ENCODE data around the gene NUP58.

The NUP58 gene

DNA sequence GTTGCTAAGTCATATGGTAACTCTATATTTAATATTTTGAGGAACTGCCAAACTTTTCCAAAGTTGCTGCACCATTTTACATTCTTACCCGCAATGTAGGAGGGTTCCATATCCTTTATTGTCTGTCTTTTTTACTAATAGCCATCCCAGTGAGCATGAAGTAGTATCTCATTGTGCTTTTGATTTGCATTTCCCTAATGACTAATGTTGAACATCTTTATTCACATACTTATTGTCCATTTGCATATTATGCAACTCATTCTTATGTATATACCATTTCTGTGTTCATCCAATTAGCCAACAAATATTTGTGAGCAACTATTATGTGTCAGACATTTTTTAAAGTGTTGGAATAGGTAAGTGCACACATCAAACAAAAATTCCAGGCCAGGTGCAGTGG, 50.0 kb downstream of the NUP58 start:
- Histone ChIP-seq H3K27ac (ENCODE audit: low read depth, low read length) (no peak overlapping the region), H3K4me2 (ENCODE audit: low read length) (no peak overlapping the region), H3K27me3 (ENCODE audit: control insufficient read depth, low read length) (peaks cover 11% of the 10 kb centered on the region), H3F3A (ENCODE audit: control insufficient read depth, insufficient read depth) (no peaks in the 10 kb centered on the region), H3K9me2 (replicated peaks; ENCODE audit: control insufficient read depth, low read length) (no peaks in the 10 kb centered on the region), H4K20me1 (ENCODE audit: control insufficient read depth, insufficient read depth, low read depth, low read length) (no peaks in the 10 kb centered on the region), H3K4me3 (ENCODE audit: low read length) (no peak overlapping the region), H3K79me2 (ENCODE audit: control insufficient read depth, low read length) (no peaks in the 10 kb centered on the region), H3K9me3 (ENCODE audit: control insufficient read depth, insufficient read depth, low read length) (no peaks in the 10 kb centered on the region), H3K36me3 (ENCODE audit: control insufficient read depth, low read length) (no peaks in the 10 kb centered on the region), H3K4me1 (ENCODE audit: control insufficient read depth, low read length) (no peaks in the 10 kb centered on the region)
- TF ChIP-seq EZH2phosphoT487 (IDR thresholded peaks at IDR 0.05; ENCODE audit: borderline replicate concordance, low read length) = no peak
- TF ChIP-seq, protein P1, sequence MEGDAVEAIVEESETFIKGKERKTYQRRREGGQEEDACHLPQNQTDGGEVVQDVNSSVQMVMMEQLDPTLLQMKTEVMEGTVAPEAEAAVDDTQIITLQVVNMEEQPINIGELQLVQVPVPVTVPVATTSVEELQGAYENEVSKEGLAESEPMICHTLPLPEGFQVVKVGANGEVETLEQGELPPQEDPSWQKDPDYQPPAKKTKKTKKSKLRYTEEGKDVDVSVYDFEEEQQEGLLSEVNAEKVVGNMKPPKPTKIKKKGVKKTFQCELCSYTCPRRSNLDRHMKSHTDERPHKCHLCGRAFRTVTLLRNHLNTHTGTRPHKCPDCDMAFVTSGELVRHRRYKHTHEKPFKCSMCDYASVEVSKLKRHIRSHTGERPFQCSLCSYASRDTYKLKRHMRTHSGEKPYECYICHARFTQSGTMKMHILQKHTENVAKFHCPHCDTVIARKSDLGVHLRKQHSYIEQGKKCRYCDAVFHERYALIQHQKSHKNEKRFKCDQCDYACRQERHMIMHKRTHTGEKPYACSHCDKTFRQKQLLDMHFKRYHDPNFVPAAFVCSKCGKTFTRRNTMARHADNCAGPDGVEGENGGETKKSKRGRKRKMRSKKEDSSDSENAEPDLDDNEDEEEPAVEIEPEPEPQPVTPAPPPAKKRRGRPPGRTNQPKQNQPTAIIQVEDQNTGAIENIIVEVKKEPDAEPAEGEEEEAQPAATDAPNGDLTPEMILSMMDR (IDR thresholded peaks at IDR 0.05; ENCODE audit: low read depth, low read length, poor library complexity, severe bottlenecking) = no peak

DNA sequence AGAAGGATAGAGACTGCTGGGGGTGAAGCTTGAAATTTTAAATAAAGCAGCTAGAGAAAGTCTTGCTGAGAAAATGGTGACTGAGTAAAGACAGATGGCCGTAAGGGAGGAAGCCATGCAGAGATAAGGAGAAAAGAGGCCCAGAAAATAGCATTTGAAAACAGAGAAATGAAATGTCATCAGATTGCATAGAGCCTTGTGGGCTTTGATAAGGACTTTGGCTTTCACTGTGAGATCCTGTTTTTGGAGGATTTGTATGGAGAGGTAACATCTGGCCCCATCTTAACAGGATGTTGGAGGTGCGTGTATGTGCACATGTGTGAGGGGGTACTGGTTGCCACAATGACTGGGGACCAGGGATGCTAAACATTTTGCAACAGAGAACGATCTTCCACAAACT, 50.8 kb downstream of the NUP58 start:
- Histone ChIP-seq H3K4me2 (ENCODE audit: low read length) (no peak overlapping the region), H3K79me2 (ENCODE audit: control insufficient read depth, low read length) (no peaks in the 10 kb centered on the region), H4K20me1 (ENCODE audit: control insufficient read depth, insufficient read depth, low read depth, low read length) (no peaks in the 10 kb centered on the region), H3K27me3 (ENCODE audit: control insufficient read depth, low read length) (peaks cover 12% of the 10 kb centered on the region), H3K9me3 (ENCODE audit: control insufficient read depth, insufficient read depth, low read length) (no peaks in the 10 kb centered on the region), H3K4me3 (ENCODE audit: low read length) (no peak overlapping the region), H3F3A (ENCODE audit: control insufficient read depth, insufficient read depth) (no peaks in the 10 kb centered on the region), H3K9me2 (replicated peaks; ENCODE audit: control insufficient read depth, low read length) (no peaks in the 10 kb centered on the region), H3K27ac (ENCODE audit: low read depth, low read length) (no peak overlapping the region), H3K36me3 (ENCODE audit: control insufficient read depth, low read length) (no peaks in the 10 kb centered on the region), H3K4me1 (ENCODE audit: control insufficient read depth, low read length) (no peaks in the 10 kb centered on the region)
- TF ChIP-seq EZH2phosphoT487 (IDR thresholded peaks at IDR 0.05; ENCODE audit: borderline replicate concordance, low read length) = no peak
- TF ChIP-seq, protein P1 (IDR thresholded peaks at IDR 0.05; ENCODE audit: low read depth, low read length, poor library complexity, severe bottlenecking) = no peak

DNA sequence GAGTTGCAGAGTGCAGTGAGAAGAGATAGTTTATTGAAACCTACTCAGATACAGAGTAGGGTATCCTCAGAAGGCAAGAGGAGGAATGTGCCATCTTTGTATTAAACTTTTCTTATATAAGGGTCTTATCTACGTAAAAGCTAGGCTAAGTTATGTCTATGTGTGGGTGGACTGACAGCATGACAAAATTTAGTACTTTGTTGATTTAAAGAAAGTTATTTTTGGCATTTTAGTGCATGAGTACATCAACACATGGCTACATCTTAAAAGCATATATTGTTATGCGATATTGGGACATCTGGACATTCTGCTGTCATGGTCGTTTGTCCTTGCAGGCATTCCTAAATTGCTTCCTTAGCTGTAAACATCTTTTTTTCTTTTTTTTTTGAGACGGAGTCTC, 51.4 kb downstream of the NUP58 start:
- Histone ChIP-seq H3K79me2 (ENCODE audit: control insufficient read depth, low read length) (no peaks in the 10 kb centered on the region), H3F3A (ENCODE audit: control insufficient read depth, insufficient read depth) (no peaks in the 10 kb centered on the region), H3K4me3 (ENCODE audit: low read length) (no peak overlapping the region), H3K4me1 (ENCODE audit: control insufficient read depth, low read length) (no peaks in the 10 kb centered on the region), H3K9me2 (replicated peaks; ENCODE audit: control insufficient read depth, low read length) (no peaks in the 10 kb centered on the region), H4K20me1 (ENCODE audit: control insufficient read depth, insufficient read depth, low read depth, low read length) (no peaks in the 10 kb centered on the region), H3K9me3 (ENCODE audit: control insufficient read depth, insufficient read depth, low read length) (no peaks in the 10 kb centered on the region), H3K4me2 (ENCODE audit: low read length) (no peak overlapping the region), H3K27me3 (ENCODE audit: control insufficient read depth, low read length) (peaks cover 12% of the 10 kb centered on the region), H3K27ac (ENCODE audit: low read depth, low read length) (no peak overlapping the region), H3K36me3 (ENCODE audit: control insufficient read depth, low read length) (no peaks in the 10 kb centered on the region)
- TF ChIP-seq EZH2phosphoT487 (IDR thresholded peaks at IDR 0.05; ENCODE audit: borderline replicate concordance, low read length) = no peak
- TF ChIP-seq, protein P1 (IDR thresholded peaks at IDR 0.05; ENCODE audit: low read depth, low read length, poor library complexity, severe bottlenecking) = no peak

DNA sequence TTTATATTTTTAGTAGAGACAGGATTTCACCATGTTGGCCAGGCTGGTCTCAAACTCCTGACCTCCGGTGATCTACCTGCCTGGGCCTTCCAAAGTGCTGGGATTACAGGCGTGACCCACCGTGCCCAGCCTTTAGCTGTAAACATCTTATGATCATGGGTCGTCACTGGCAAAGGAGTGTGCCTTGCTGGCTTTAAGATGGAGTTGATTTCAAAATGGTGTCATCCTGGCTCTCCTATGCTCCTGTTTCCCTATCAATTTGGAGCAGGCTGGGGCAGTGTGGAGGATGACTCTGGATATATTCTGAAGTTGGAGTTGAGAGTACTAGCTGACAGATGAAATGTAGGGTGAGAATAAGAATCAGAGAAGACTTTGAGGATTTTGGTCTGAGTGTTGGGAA, 51.9 kb downstream of the NUP58 start:
- no peaks in the 10 kb centered on the region for H3F3A ChIP-seq (ENCODE audit: control insufficient read depth, insufficient read depth)

More for the DNA sequence above, 51.9 kb downstream of the NUP58 start:
- Histone ChIP-seq H3K36me3 (ENCODE audit: control insufficient read depth, low read length) (no peaks in the 10 kb centered on the region), H3K4me3 (ENCODE audit: low read length) (no peak overlapping the region), H3K27me3 (ENCODE audit: control insufficient read depth, low read length) (peaks cover 12% of the 10 kb centered on the region), H3K9me2 (replicated peaks; ENCODE audit: control insufficient read depth, low read length) (no peaks in the 10 kb centered on the region), H3K27ac (ENCODE audit: low read depth, low read length) (no peak overlapping the region), H3K4me2 (ENCODE audit: low read length) (no peak overlapping the region), H3K9me3 (ENCODE audit: control insufficient read depth, insufficient read depth, low read length) (no peaks in the 10 kb centered on the region), H3K4me1 (ENCODE audit: control insufficient read depth, low read length) (no peaks in the 10 kb centered on the region), H4K20me1 (ENCODE audit: control insufficient read depth, insufficient read depth, low read depth, low read length) (no peaks in the 10 kb centered on the region), H3K79me2 (ENCODE audit: control insufficient read depth, low read length) (no peaks in the 10 kb centered on the region)
- TF ChIP-seq EZH2phosphoT487 (IDR thresholded peaks at IDR 0.05; ENCODE audit: borderline replicate concordance, low read length) = no peak
- TF ChIP-seq, protein P1 (IDR thresholded peaks at IDR 0.05; ENCODE audit: low read depth, low read length, poor library complexity, severe bottlenecking) = no peak

All from DOHH2 (cell line).